OCI-LY7 (cell line): ENCODE data around the gene SGCB.

Experiments
- CTCF ChIP-seq: fragments of 200-600 bp; sonication (generic); conservative IDR thresholded peaks from 2 replicates; pipeline ENCODE4 v1.5.1; 2014; ENCODE audit warnings: mild to moderate bottlenecking, antibody characterized with exemption, low read length, moderate library complexity, mixed read lengths
- EZH2phosphoT487 ChIP-seq: fragments of 200-600 bp; sonication (generic); IDR thresholded peaks from 2 replicates; pipeline ENCODE4 v1.6.1; 2018; ENCODE audit warnings: low read depth, borderline replicate concordance, mild to moderate bottlenecking, mixed run types, antibody characterized with exemption, low read length, moderate library complexity, mixed read lengths

DNA sequence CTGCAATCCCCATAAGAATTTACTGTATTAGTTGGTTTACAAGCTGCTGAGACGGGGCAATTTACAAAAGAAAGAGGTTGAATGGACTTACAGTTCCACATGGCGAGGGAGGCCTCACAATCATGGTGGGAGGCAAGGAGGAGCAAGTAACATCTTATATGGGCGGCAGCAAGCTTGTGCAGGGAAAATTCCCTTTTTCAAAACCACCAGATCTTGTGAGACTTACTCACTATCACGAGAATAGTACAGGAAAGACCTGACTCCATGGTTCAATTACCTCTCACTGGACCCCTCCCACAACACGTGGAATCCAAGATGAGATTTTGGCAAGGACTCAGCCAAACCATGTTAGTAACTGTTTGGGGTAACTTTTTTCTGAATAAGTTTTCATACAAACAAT lies 11.2 kb upstream of the SGCB start:
- TF ChIP-seq EZH2phosphoT487, result no peak
- no peak for TF ChIP-seq CTCF
